Mucosa of descending colon (tissue), 3 donors: ENCODE measurements around the gene PRDM5. TPM values are rescaled to one million over a fixed set of nuclear protein-coding genes. Genes with fewer than 3 reads are reported as not detected.

ENCODE experiments used
- ATAC-seq: fragments of 200-7000 bp; cut with Tn5 transposase; one replicate; pipeline ENCODE4 v1.9.1; 2020; ENCODE audit warnings: mild to moderate bottlenecking, moderate library complexity
- DNase-seq, 3 donors: peaks; one replicate each; pipeline ENCODE4 v3.0.0-alpha.2; 2020
- H3K36me3 ChIP-seq: fragments of 200-600 bp; one replicate; pipeline ENCODE4 v1.8.0; 2021; ENCODE audit warnings: low read depth, mild to moderate bottlenecking
- H3K4me1 ChIP-seq: fragments of 200-600 bp; one replicate; pipeline ENCODE4 v1.8.0; 2021; ENCODE audit warnings: low read depth, mild to moderate bottlenecking
- H3K4me3 ChIP-seq: fragments of 200-600 bp; one replicate; pipeline ENCODE4 v1.8.0; 2021; ENCODE audit warnings: mild to moderate bottlenecking
- H3K9me3 ChIP-seq: fragments of 200-600 bp; one replicate; pipeline ENCODE4 v1.8.0; 2021; ENCODE audit warnings: mild to moderate bottlenecking
- CTCF ChIP-seq: fragments of 200-600 bp; IDR thresholded peaks from one replicate; pipeline ENCODE4 v1.8.0; 2022; ENCODE audit warnings: antibody characterized with exemption, mild to moderate bottlenecking
- intact Hi-C, 2 donors: fragments of 100-400 bp; cut with DNase I in 1 of 2; cut with micrococcal nuclease in 1 of 2; formaldehyde crosslinking; loops; one replicate each; pipeline versions ENCODE4 v1.11.0 to v1.11.1; 2022; cut with DNase I, micrococcal nuclease
- total RNA-seq, 3 donors: library from RNA; stranded (reverse); fragmentation: NEBNext Ultra II Directional in 2 of 3; extraction: Animal tissue kit (Norgen Biotek cat#: 25700) in 2 of 3; gene quantifications; one replicate each; pipeline versions ENCODE4 v1.2.1 to v1.2.4, GENCODE V29; 2021 to 2023
- donor health status: DM: no; HTN: no; CAD: no; lungs with moderate emphysema.
- donor health status: DM: no; HTN: no; CAD: no.
- donor health status: DM: no; HTN: yes; CAD: no.

The PRDM5 gene
- total RNA-seq, 3 donors from 2014 or later = 8.7 to 12.2 (median 10.2) TPM

- DNase-seq = no peak
- H3K4me1 ChIP-seq = no peaks in the 10 kb centered on the region
- H3K4me3 ChIP-seq = no peak overlapping the region
- no peak for ATAC-seq
- TF ChIP-seq CTCF = no peak
- intact Hi-C loops = no loop called here
- H3K36me3 ChIP-seq = no peaks in the 10 kb centered on the region
- no peaks in the 10 kb centered on the region for H3K9me3 ChIP-seq
These were observed 19.1 kb downstream of the PRDM5 start for GRCh38 chr4:120903419-120903818.

GRCh38 chr4:120902925-120903324 is 19.6 kb downstream of the PRDM5 start:
- intact Hi-C loops = no loop called here
- TF ChIP-seq CTCF = no peak
- Histone ChIP-seq H3K36me3 (no peaks in the 10 kb centered on the region), H3K4me1 (no peaks in the 10 kb centered on the region), H3K9me3 (no peaks in the 10 kb centered on the region), H3K4me3 (no peak overlapping the region)
- ATAC-seq (no peak), DNase-seq (no peak)

GRCh38 chr4:120901731-120902130 is 20.8 kb downstream of the PRDM5 start:
- TF ChIP-seq CTCF = no peak
- ATAC-seq = no peak
- H3K36me3 ChIP-seq = no peaks in the 10 kb centered on the region
- H3K4me1 ChIP-seq = no peaks in the 10 kb centered on the region
- no peak overlapping the region for H3K4me3 ChIP-seq
- DNase-seq = no peak
- intact Hi-C loops = no loop called here
- H3K9me3 ChIP-seq = no peaks in the 10 kb centered on the region

GRCh38 chr4:120897981-120898719 is 24.4 kb downstream of the PRDM5 start:
- Histone ChIP-seq H3K36me3 (no peaks in the 10 kb centered on the region), H3K4me3 (no peak overlapping the region), H3K4me1 (no peaks in the 10 kb centered on the region), H3K9me3 (no peaks in the 10 kb centered on the region)
- no peak for ATAC-seq
- TF ChIP-seq CTCF = no peak
- intact Hi-C loops = no loop called here
- no peak for DNase-seq

- no peaks in the 10 kb centered on the region for H3K4me1 ChIP-seq
- intact Hi-C loops = no loop called here
- no peak for TF ChIP-seq CTCF
- ATAC-seq = no peak
- H3K4me3 ChIP-seq = no peak overlapping the region
- DNase-seq = no peak
- H3K9me3 ChIP-seq = no peaks in the 10 kb centered on the region
- H3K36me3 ChIP-seq = no peaks in the 10 kb centered on the region
These were observed 27.0 kb downstream of the PRDM5 start for GRCh38 chr4:120895554-120895953.
